ENCODE results near the gene ARMC7.

Gene ARMC7

GRCh38 chr17:75077496-75078283, 32.1 kb upstream of the ARMC7 start:
- Histone ChIP-seq H3K4me2 (peak overlapping the region; percentile 80), H3K9ac (no peak overlapping the region), H4K20me1 (no peaks in the 10 kb centered on the region), H3K4me1 (peaks cover 34% of the 10 kb centered on the region), H3K36me3 (no peaks in the 10 kb centered on the region), H3K27ac (no peak overlapping the region), H3K27me3 (peaks cover 41% of the 10 kb centered on the region), H3K4me3 (peak overlapping the region; percentile 57), H3K9me3 (no peaks in the 10 kb centered on the region)
- no peak for TF ChIP-seq Cebpa-rat (IDR thresholded peaks at IDR 0.05)

- H3K27me3 ChIP-seq, result peaks cover 41% of the 10 kb centered on the region
- no peak overlapping the region for H3K9ac ChIP-seq
- no peaks in the 10 kb centered on the region for H3K36me3 ChIP-seq
- TF ChIP-seq Cebpa-rat (IDR thresholded peaks at IDR 0.05), result no peak
- peaks cover 42% of the 10 kb centered on the region for H3K4me1 ChIP-seq
- no peak overlapping the region; the same call in 1 of the 2 replicates for H3K4me3 ChIP-seq
- no peaks in the 10 kb centered on the region for H4K20me1 ChIP-seq
- H3K4me2 ChIP-seq, result peak overlapping the region; percentile 80
- H3K9me3 ChIP-seq, result no peaks in the 10 kb centered on the region
- no peak overlapping the region for H3K27ac ChIP-seq
Measured at GRCh38 chr17:75078284-75079022, 31.3 kb upstream of the ARMC7 start.

- Histone ChIP-seq H3K9ac (no peak overlapping the region), H3K4me2 (peak overlapping the region; percentile 80)
Measured at GRCh38 chr17:75079023-75079373, 30.8 kb upstream of the ARMC7 start.

GRCh38 chr17:75081611-75082540, 27.9 kb upstream of the ARMC7 start:
- Histone ChIP-seq H3K9me3 (no peaks in the 10 kb centered on the region), H3K36me3 (no peaks in the 10 kb centered on the region), H3K4me1 (peaks cover 59% of the 10 kb centered on the region), H3K4me2 (no peak overlapping the region), H3K9ac (no peak overlapping the region), H3K27me3 (peaks cover 30% of the 10 kb centered on the region), H3K4me3 (no peak overlapping the region), H3K27ac (no peak overlapping the region), H4K20me1 (no peaks in the 10 kb centered on the region)
- TF ChIP-seq Cebpa-rat (IDR thresholded peaks at IDR 0.05), result no peak

More at GRCh38 chr17:75079023-75079373, 30.8 kb upstream of the ARMC7 start:
- TF ChIP-seq Cebpa-rat (IDR thresholded peaks at IDR 0.05), result no peak
- Histone ChIP-seq H3K4me3 (no peak overlapping the region), H3K9me3 (no peaks in the 10 kb centered on the region), H3K27ac (no peak overlapping the region), H3K27me3 (peaks cover 41% of the 10 kb centered on the region), H3K36me3 (no peaks in the 10 kb centered on the region), H3K4me1 (peaks cover 47% of the 10 kb centered on the region), H4K20me1 (no peaks in the 10 kb centered on the region)

- peaks cover 59% of the 10 kb centered on the region for H3K4me1 ChIP-seq
- H3K4me2 ChIP-seq, result no peak overlapping the region
- H3K9me3 ChIP-seq, result no peaks in the 10 kb centered on the region
- peaks cover 22% of the 10 kb centered on the region for H3K27me3 ChIP-seq
- no peaks in the 10 kb centered on the region for H4K20me1 ChIP-seq
- H3K36me3 ChIP-seq, result no peaks in the 10 kb centered on the region
- no peak overlapping the region for H3K4me3 ChIP-seq
- TF ChIP-seq Cebpa-rat (IDR thresholded peaks at IDR 0.05), result no peak
- H3K27ac ChIP-seq, result no peak overlapping the region
- H3K9ac ChIP-seq, result no peak overlapping the region
Measured at GRCh38 chr17:75082683-75083082, 27.1 kb upstream of the ARMC7 start.

GRCh38 chr17:75084039-75084660, 25.6 kb upstream of the ARMC7 start:
- Histone ChIP-seq H3K4me1 (peaks cover 59% of the 10 kb centered on the region), H3K27ac (0 out of 2 replicates have a peak overlapping the region, but pooled peaks have one; percentile 31), H4K20me1 (no peaks in the 10 kb centered on the region), H3K4me3 (no peak overlapping the region), H3K9ac (no peak overlapping the region), H3K36me3 (no peaks in the 10 kb centered on the region), H3K4me2 (peak overlapping the region; percentile 71), H3K27me3 (peaks cover 7% of the 10 kb centered on the region; the same call in 1 of the 2 replicates), H3K9me3 (no peaks in the 10 kb centered on the region)
- TF ChIP-seq Cebpa-rat (IDR thresholded peaks at IDR 0.05), result no peak

- H3K4me1 ChIP-seq, result peaks cover 52% of the 10 kb centered on the region
- H3K9me3 ChIP-seq, result no peaks in the 10 kb centered on the region
- H3K4me2 ChIP-seq, result peak overlapping the region; percentile 98
- no peak overlapping the region for H3K27ac ChIP-seq
- no peak overlapping the region for H3K4me3 ChIP-seq
- no peak overlapping the region for H3K9ac ChIP-seq
- no peak for TF ChIP-seq Cebpa-rat (IDR thresholded peaks at IDR 0.05)
- H3K36me3 ChIP-seq, result no peaks in the 10 kb centered on the region
- H3K27me3 ChIP-seq, result no peaks in the 10 kb centered on the region
- H4K20me1 ChIP-seq, result no peaks in the 10 kb centered on the region
Measured at GRCh38 chr17:75086496-75087181, 23.1 kb upstream of the ARMC7 start.

GRCh38 chr17:75087182-75087557, 22.6 kb upstream of the ARMC7 start:
- H3K4me1 ChIP-seq, result peaks cover 52% of the 10 kb centered on the region
- no peaks in the 10 kb centered on the region for H3K36me3 ChIP-seq
- no peaks in the 10 kb centered on the region for H3K9me3 ChIP-seq
- peak overlapping the region; percentile 84 for H3K9ac ChIP-seq
- no peaks in the 10 kb centered on the region for H3K27me3 ChIP-seq
- H4K20me1 ChIP-seq, result no peaks in the 10 kb centered on the region
- peak overlapping the region; percentile 76 for H3K4me3 ChIP-seq
- peak overlapping the region; percentile 77 for H3K27ac ChIP-seq
- TF ChIP-seq Cebpa-rat (IDR thresholded peaks at IDR 0.05), result no peak
- H3K4me2 ChIP-seq, result peak overlapping the region; percentile 98
